IMR-90 (cell line): ENCODE results near the gene TSKU. TPM values are rescaled to one million over a fixed set of nuclear protein-coding genes. Genes with fewer than 3 reads are reported as not detected.

Experiments
- ATAC-seq: fragments of 200-7000 bp; cut with Tn5 transposase; 2 replicates; pipeline ENCODE4 v1.9.1; 2020; ENCODE audit warnings: low read depth, mild to moderate bottlenecking, moderate library complexity
- BruUV-seq: library from RNA; stranded (reverse); fragments of 400-500 nt; replicated peaks from 2 replicates; lab custom pipeline; 2021; lab: Mats Ljungman, UMichigan
- CTCF ChIA-PET: fragments of 300-600 bp; formaldehyde crosslinking; extraction: SDS; loops from one replicate; lab custom pipeline; 2021; ENCODE audit warnings: antibody characterized with exemption; lab: Yijun Ruan, JAX
- POLR2A ChIA-PET: fragments of 300-600 bp; sonication (Branson Sonifier 250); formaldehyde crosslinking; loops from one replicate; lab custom pipeline; 2022; ENCODE audit warnings: antibody characterized with exemption; ENCODE audit not compliant: unreplicated experiment; lab: Charles Lee
- DNase-seq: peaks from one replicate; pipeline ENCODE4 v3.0.0; 2013
- H2AFZ ChIP-seq: replicated peaks from 2 replicates; pipeline ENCODE3; 2013; ENCODE audit warnings: low read length, mild to moderate bottlenecking; ENCODE audit not compliant: poor library complexity
- H2AK5ac ChIP-seq: 2 replicates; pipeline ENCODE4 v1.6.1; 2013; ENCODE audit warnings: low read depth, low read length, inconsistent platforms
- H2AK9ac ChIP-seq: replicated peaks from 2 replicates; pipeline ENCODE3; 2013; ENCODE audit warnings: mild to moderate bottlenecking, low read depth, low read length, moderate library complexity; ENCODE audit not compliant: poor library complexity
- H2BK120ac ChIP-seq: 2 replicates; pipeline ENCODE4 v1.6.1; 2013; ENCODE audit warnings: low read depth, low read length, inconsistent platforms
- H2BK15ac ChIP-seq: 3 replicates; pipeline ENCODE4 v1.6.1; 2013; ENCODE audit warnings: low read depth, low read length, inconsistent platforms
- H2BK20ac ChIP-seq: 2 replicates; pipeline ENCODE4 v1.6.1; 2013; ENCODE audit warnings: low read depth, mild to moderate bottlenecking, inconsistent platforms, low read length, moderate library complexity
- H2BK5ac ChIP-seq: 2 replicates; pipeline ENCODE4 v1.6.1; 2013; ENCODE audit warnings: mild to moderate bottlenecking, low read depth, low read length, inconsistent platforms; ENCODE audit not compliant: poor library complexity, severe bottlenecking
- H3K14ac ChIP-seq: replicated peaks from 2 replicates; pipeline ENCODE4 v1.6.1; 2013; ENCODE audit warnings: low read depth, low read length, inconsistent platforms
- H3K18ac ChIP-seq: 2 replicates; pipeline ENCODE4 v1.6.1; 2013; ENCODE audit warnings: low read depth, low read length, control low read depth
- H3K23ac ChIP-seq: 2 replicates; pipeline ENCODE4 v1.6.1; 2013; ENCODE audit warnings: low read depth, low read length, inconsistent platforms
- H3K27ac ChIP-seq: 2 replicates; pipeline ENCODE4 v1.5.1; 2013; ENCODE audit warnings: mild to moderate bottlenecking, control low read depth, low read length; ENCODE audit not compliant: insufficient read depth
- H3K27me3 ChIP-seq: 2 replicates; pipeline ENCODE4 v1.6.1; 2013; ENCODE audit warnings: low read length; ENCODE audit not compliant: control insufficient read depth, insufficient read depth
- H3K36me3 ChIP-seq: 2 replicates; pipeline ENCODE4 v1.6.1; 2013; ENCODE audit warnings: low read length, mixed read lengths; ENCODE audit not compliant: control insufficient read depth, insufficient read depth
- H3K4ac ChIP-seq: 2 replicates; pipeline ENCODE4 v1.6.1; 2013; ENCODE audit warnings: low read depth, low read length, inconsistent platforms
- H3K4me1 ChIP-seq: 2 replicates; pipeline ENCODE4 v1.6.1; 2013; ENCODE audit warnings: low read length, mixed read lengths; ENCODE audit not compliant: control insufficient read depth, insufficient read depth
- H3K4me2 ChIP-seq: 2 replicates; pipeline ENCODE4 v1.6.1; 2013; ENCODE audit warnings: low read depth, mild to moderate bottlenecking, control low read depth, low read length, moderate library complexity
- H3K4me3 ChIP-seq: 2 replicates; pipeline ENCODE4 v1.5.1; 2013; ENCODE audit warnings: low read depth, mild to moderate bottlenecking, control low read depth, low read length, moderate library complexity; ENCODE audit not compliant: insufficient read depth
- H3K56ac ChIP-seq: 2 replicates; pipeline ENCODE4 v1.6.1; 2013; ENCODE audit warnings: low read length, inconsistent platforms; ENCODE audit not compliant: insufficient read depth; ENCODE audit errors: extremely low read depth
- H3K79me1 ChIP-seq, 2 experiments: 2 replicates each; pipeline ENCODE4 v1.6.1; 2013; ENCODE audit warnings: low read length in 2 of 2, inconsistent platforms in 1 of 2, low read depth in 1 of 2
- H3K9ac ChIP-seq: 2 replicates; pipeline ENCODE4 v1.6.1; 2013; ENCODE audit warnings: low read depth, low read length, control low read depth
- H3K9me1 ChIP-seq: 2 replicates; pipeline ENCODE4 v1.6.1; 2013; ENCODE audit warnings: low read length, inconsistent platforms; ENCODE audit not compliant: insufficient read depth
- H3K9me3 ChIP-seq: 2 replicates; pipeline ENCODE4 v1.6.1; 2013; ENCODE audit warnings: low read length; ENCODE audit not compliant: control insufficient read depth, insufficient read depth
- H4K20me1 ChIP-seq: 2 replicates; pipeline ENCODE4 v1.6.1; 2013; ENCODE audit warnings: low read length, inconsistent platforms; ENCODE audit not compliant: insufficient read depth
- H4K5ac ChIP-seq: 2 replicates; pipeline ENCODE4 v1.6.1; 2013; ENCODE audit warnings: mild to moderate bottlenecking, low read depth, low read length, control low read depth
- H4K8ac ChIP-seq, 2 experiments: 2 replicates each; pipeline ENCODE4 v1.6.1; 2013; ENCODE audit warnings: low read depth in 2 of 2, low read length in 2 of 2, control low read depth in 1 of 2, inconsistent platforms in 1 of 2
- H4K91ac ChIP-seq: 2 replicates; pipeline ENCODE4 v1.6.1; 2013; ENCODE audit warnings: low read depth, low read length, inconsistent platforms; ENCODE audit not compliant: insufficient read depth
- BHLHE40 ChIP-seq: fragments of 150-350 bp; IDR thresholded peaks from 2 replicates; pipeline ENCODE4 v1.6.1; 2016; ENCODE audit warnings: mild to moderate bottlenecking, low read depth, low read length
- CEBPB ChIP-seq: IDR thresholded peaks from 2 replicates; pipeline ENCODE4 v1.6.1; 2012; ENCODE audit warnings: low read depth, low read length, improper control_type of control experiment
- CHD1 ChIP-seq: IDR thresholded peaks from 2 replicates; pipeline ENCODE4 v1.6.1; 2012; ENCODE audit warnings: low read depth, low read length, improper control_type of control experiment
- MAZ ChIP-seq: IDR thresholded peaks from 2 replicates; pipeline ENCODE4 v1.6.1; 2012; ENCODE audit warnings: low read depth, mild to moderate bottlenecking, low read length, improper control_type of control experiment, moderate library complexity, borderline replicate concordance
- NFE2L2 ChIP-seq: fragments of 150-350 bp; IDR thresholded peaks from 2 replicates; pipeline ENCODE4 v1.6.1; 2016; ENCODE audit warnings: low read depth, mild to moderate bottlenecking, low read length
- RAD21 ChIP-seq: IDR thresholded peaks from 2 replicates; pipeline ENCODE4 v1.6.1; 2012; ENCODE audit warnings: low read length, improper control_type of control experiment
- RCOR1 ChIP-seq: IDR thresholded peaks from 2 replicates; pipeline ENCODE4 v1.6.1; 2012; ENCODE audit warnings: mild to moderate bottlenecking, low read length, improper control_type of control experiment; ENCODE audit not compliant: insufficient replicate concordance
- WGBS, 2 experiments: methylation state at CpG; one replicate each; pipeline versions ENCODE4 v1.1.5 to v1.1.7; 2013; ENCODE audit warnings: missing lambda C conversion rate in 2 of 2; ENCODE audit not compliant: insufficient read length in 1 of 2; ENCODE audit errors: extremely low coverage in 2 of 2; 5-methylcytosine and 5-hydroxymethylcytosine counted together
- dilution Hi-C: fragments of 300-500 bp; cut with HindIII; formaldehyde crosslinking; loops from one replicate; pipeline ENCODE4 v1.14.3; 2018; ENCODE audit warnings: low sequenced_read_pairs; ENCODE audit not compliant: unreplicated experiment
- in situ Hi-C: fragments of 300-500 bp; cut with MboI; formaldehyde crosslinking; loops from 3 replicates; pipeline ENCODE4 v1.14.3; 2019; ENCODE audit warnings: low sequenced_read_pairs, inconsistent platforms, mixed read lengths
- intact Hi-C: fragments of 100-400 bp; cut with micrococcal nuclease; formaldehyde crosslinking; loops from 2 replicates; pipeline ENCODE4 v1.10.0; 2022
- polyA plus RNA-seq, 3 experiments: library from polyadenylated mRNA; depleted of rRNA; stranded (reverse); fragments of >200 nt; gene quantifications; 2 replicates each; pipeline ENCODE4 v1.2.3, GENCODE V29; 2012; ENCODE audit warnings: low replicate concordance in 1 of 3
- total RNA-seq: library from RNA; depleted of rRNA; stranded (reverse); fragments of >200 nt; gene quantifications from 2 replicates; pipeline ENCODE4 v1.2.3, GENCODE V29; 2012
- TF ChIP-seq, protein P1 (sequence below): fragments of 150-350 bp; IDR thresholded peaks from 2 replicates; pipeline ENCODE4 v1.6.1; 2016; ENCODE audit warnings: low read depth, mild to moderate bottlenecking, low read length, moderate library complexity, borderline replicate concordance
- TF ChIP-seq, protein P2 (sequence below): conservative IDR thresholded peaks from 2 replicates; pipeline ENCODE4 v1.5.1; 2012; ENCODE audit warnings: mild to moderate bottlenecking, low read depth, low read length, improper control_type of control experiment

The TSKU gene
- total and polyA plus RNA-seq, 2 of the 4 experiments (the other 2 are of a cell fraction): 6.8 to 26.6 TPM

DNA sequence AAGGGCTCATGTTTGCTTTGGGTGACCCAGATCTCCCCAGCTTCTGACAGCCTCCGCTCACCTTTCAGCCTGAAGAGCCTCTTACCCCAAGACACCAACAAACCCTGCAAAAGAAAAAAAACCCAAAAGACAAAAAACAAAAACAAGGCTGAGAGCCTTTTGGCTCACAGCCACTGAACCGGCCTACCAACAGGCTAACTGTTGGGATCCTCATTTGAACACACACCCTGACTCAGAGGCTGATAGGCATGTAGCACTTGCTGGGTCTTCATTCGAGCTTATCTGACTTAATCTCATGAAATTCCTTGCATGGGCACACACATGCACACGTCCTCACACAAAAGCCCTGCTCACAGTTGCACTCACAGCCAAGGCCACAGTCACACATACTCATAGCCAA, 22.9 kb upstream of the TSKU start:
- POLR2A ChIA-PET: no interaction called here
- no peak overlapping the region for H3K14ac ChIP-seq
- no peak overlapping the region for H3K23ac ChIP-seq
- no peak overlapping the region for H2AFZ ChIP-seq
- H3K79me1 ChIP-seq: no peaks in the 10 kb centered on the region
- in situ Hi-C loops (no loop called here), dilution Hi-C loops (no loop called here), intact Hi-C loops (no loop called here)
- H3K9me1 ChIP-seq: peaks cover 18% of the 10 kb centered on the region; the same call in 1 of the 2 replicates
- no peak overlapping the region for H3K9ac ChIP-seq
- ATAC-seq (no peak), DNase-seq (no peak)
- H3K9me3 ChIP-seq: no peaks in the 10 kb centered on the region
- H2BK15ac ChIP-seq: no peak overlapping the region
- TF ChIP-seq MAZ (no peak), BHLHE40 (no peak), RCOR1 (no peak), CEBPB (no peak), CHD1 (no peak), RAD21 (no peak), NFE2L2 (no peak)
- TF ChIP-seq, protein P1, sequence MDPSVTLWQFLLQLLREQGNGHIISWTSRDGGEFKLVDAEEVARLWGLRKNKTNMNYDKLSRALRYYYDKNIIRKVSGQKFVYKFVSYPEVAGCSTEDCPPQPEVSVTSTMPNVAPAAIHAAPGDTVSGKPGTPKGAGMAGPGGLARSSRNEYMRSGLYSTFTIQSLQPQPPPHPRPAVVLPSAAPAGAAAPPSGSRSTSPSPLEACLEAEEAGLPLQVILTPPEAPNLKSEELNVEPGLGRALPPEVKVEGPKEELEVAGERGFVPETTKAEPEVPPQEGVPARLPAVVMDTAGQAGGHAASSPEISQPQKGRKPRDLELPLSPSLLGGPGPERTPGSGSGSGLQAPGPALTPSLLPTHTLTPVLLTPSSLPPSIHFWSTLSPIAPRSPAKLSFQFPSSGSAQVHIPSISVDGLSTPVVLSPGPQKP: no peak
- TF ChIP-seq, protein P2, sequence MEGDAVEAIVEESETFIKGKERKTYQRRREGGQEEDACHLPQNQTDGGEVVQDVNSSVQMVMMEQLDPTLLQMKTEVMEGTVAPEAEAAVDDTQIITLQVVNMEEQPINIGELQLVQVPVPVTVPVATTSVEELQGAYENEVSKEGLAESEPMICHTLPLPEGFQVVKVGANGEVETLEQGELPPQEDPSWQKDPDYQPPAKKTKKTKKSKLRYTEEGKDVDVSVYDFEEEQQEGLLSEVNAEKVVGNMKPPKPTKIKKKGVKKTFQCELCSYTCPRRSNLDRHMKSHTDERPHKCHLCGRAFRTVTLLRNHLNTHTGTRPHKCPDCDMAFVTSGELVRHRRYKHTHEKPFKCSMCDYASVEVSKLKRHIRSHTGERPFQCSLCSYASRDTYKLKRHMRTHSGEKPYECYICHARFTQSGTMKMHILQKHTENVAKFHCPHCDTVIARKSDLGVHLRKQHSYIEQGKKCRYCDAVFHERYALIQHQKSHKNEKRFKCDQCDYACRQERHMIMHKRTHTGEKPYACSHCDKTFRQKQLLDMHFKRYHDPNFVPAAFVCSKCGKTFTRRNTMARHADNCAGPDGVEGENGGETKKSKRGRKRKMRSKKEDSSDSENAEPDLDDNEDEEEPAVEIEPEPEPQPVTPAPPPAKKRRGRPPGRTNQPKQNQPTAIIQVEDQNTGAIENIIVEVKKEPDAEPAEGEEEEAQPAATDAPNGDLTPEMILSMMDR: no peak
- no peak overlapping the region for H3K56ac ChIP-seq
- no peak overlapping the region for H3K18ac ChIP-seq
- no peak overlapping the region for H2BK5ac ChIP-seq
- no peak overlapping the region for H4K5ac ChIP-seq
- no peak overlapping the region for H3K4me2 ChIP-seq
- H2BK120ac ChIP-seq: no peak overlapping the region
- no peak overlapping the region for H4K91ac ChIP-seq
- no peak overlapping the region for H4K8ac ChIP-seq
- 50% methylated on average over 1 of the region's 4 CpGs; no CpG with 5 or more reads in 1 of the 2 experiments for WGBS, 2 experiments
- H3K27me3 ChIP-seq: peaks cover 17% of the 10 kb centered on the region
- no peaks in the 10 kb centered on the region for H4K20me1 ChIP-seq
- H2BK20ac ChIP-seq: no peak overlapping the region
- H3K36me3 ChIP-seq: no peaks in the 10 kb centered on the region
- H3K4me3 ChIP-seq: no peak overlapping the region
- no peak overlapping the region for H2AK5ac ChIP-seq
- H3K27ac ChIP-seq: no peak overlapping the region
- peaks cover 13% of the 10 kb centered on the region for H3K4me1 ChIP-seq
- no TSS peak for BruUV-seq
- no peak overlapping the region for H3K4ac ChIP-seq
- no peak overlapping the region for H2AK9ac ChIP-seq
- CTCF ChIA-PET: no interaction called here
